KMS-11 (cell line): ENCODE results near the gene IWS1.

Experiments used
- H2AFZ ChIP-seq: fragments of 200-600 bp; sonication (generic); 2 replicates; pipeline ENCODE4 v1.6.1; 2016; ENCODE audit warnings: antibody characterized with exemption, mixed run types, low read depth
- H3K27ac ChIP-seq: fragments of 200-600 bp; sonication (generic); 2 replicates; pipeline ENCODE4 v1.6.1; 2016; ENCODE audit warnings: mild to moderate bottlenecking, mixed run types
- H3K27me3 ChIP-seq: fragments of 200-600 bp; sonication (generic); 2 replicates; pipeline ENCODE4 v1.6.1; 2017; ENCODE audit warnings: mild to moderate bottlenecking, low read depth, mixed run types, moderate library complexity; ENCODE audit not compliant: insufficient read depth
- H3K36me3 ChIP-seq: fragments of 200-600 bp; sonication (generic); 2 replicates; pipeline ENCODE4 v1.6.1; 2017; ENCODE audit warnings: mild to moderate bottlenecking, mixed run types; ENCODE audit not compliant: insufficient read depth
- H3K4me1 ChIP-seq: fragments of 200-600 bp; sonication (generic); 2 replicates; pipeline ENCODE4 v1.6.1; 2016; ENCODE audit warnings: mild to moderate bottlenecking, low read depth, mixed run types; ENCODE audit not compliant: poor library complexity, severe bottlenecking
- H3K4me2 ChIP-seq: fragments of 200-600 bp; sonication (generic); 2 replicates; pipeline ENCODE4 v1.7.0; 2016; ENCODE audit warnings: mild to moderate bottlenecking, mixed run types
- H3K4me3 ChIP-seq: fragments of 200-600 bp; sonication (generic); IDR thresholded peaks from 2 replicates; pipeline ENCODE4 v1.6.1; 2017; ENCODE audit warnings: low read depth, low read length, mixed read lengths; ENCODE audit not compliant: insufficient read depth
- H3K79me2 ChIP-seq: fragments of 200-600 bp; sonication (generic); 2 replicates; pipeline ENCODE4 v1.6.1; 2016; ENCODE audit warnings: low read depth, mixed run types; ENCODE audit not compliant: insufficient read depth
- H3K9ac ChIP-seq: fragments of 200-600 bp; sonication (generic); 2 replicates; pipeline ENCODE4 v1.6.1; 2016; ENCODE audit warnings: mild to moderate bottlenecking, mixed run types
- H4K20me1 ChIP-seq: fragments of 200-600 bp; sonication (generic); 2 replicates; pipeline ENCODE4 v1.6.1; 2016; ENCODE audit warnings: mild to moderate bottlenecking, mixed run types; ENCODE audit not compliant: insufficient read depth
- TF ChIP-seq, protein P1 (sequence below): fragments of 200-600 bp; sonication (generic); conservative IDR thresholded peaks from 2 replicates; pipeline ENCODE4 v1.6.1; 2017; ENCODE audit warnings: low read depth, mild to moderate bottlenecking, antibody characterized with exemption, low read length, moderate library complexity, mixed read lengths

IWS1 gene

DNA sequence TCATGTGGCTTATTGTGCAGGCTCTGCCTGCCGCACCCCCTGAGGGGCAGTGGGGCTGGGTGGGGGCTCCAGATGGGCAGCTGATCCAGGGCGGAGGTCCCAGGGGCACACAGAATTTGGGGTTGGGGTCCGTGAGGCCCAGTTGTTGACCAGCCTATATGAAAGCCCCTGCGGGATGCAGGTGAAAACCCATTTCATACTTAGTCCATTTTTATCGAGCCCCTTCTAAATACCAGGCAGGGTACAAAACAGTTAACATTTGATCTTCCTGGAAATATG, 39.8 kb upstream of the IWS1 start:
- no peak overlapping the region for H2AFZ ChIP-seq
- H4K20me1 ChIP-seq = no peaks in the 10 kb centered on the region
- no peak overlapping the region for H3K27ac ChIP-seq
- TF ChIP-seq, protein P1, sequence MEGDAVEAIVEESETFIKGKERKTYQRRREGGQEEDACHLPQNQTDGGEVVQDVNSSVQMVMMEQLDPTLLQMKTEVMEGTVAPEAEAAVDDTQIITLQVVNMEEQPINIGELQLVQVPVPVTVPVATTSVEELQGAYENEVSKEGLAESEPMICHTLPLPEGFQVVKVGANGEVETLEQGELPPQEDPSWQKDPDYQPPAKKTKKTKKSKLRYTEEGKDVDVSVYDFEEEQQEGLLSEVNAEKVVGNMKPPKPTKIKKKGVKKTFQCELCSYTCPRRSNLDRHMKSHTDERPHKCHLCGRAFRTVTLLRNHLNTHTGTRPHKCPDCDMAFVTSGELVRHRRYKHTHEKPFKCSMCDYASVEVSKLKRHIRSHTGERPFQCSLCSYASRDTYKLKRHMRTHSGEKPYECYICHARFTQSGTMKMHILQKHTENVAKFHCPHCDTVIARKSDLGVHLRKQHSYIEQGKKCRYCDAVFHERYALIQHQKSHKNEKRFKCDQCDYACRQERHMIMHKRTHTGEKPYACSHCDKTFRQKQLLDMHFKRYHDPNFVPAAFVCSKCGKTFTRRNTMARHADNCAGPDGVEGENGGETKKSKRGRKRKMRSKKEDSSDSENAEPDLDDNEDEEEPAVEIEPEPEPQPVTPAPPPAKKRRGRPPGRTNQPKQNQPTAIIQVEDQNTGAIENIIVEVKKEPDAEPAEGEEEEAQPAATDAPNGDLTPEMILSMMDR = no peak
- no peak overlapping the region for H3K4me2 ChIP-seq
- H3K36me3 ChIP-seq = no peaks in the 10 kb centered on the region
- peaks cover 31% of the 10 kb centered on the region; the same call in 1 of the 2 replicates for H3K27me3 ChIP-seq
- H3K79me2 ChIP-seq = no peaks in the 10 kb centered on the region
- no peak overlapping the region for H3K4me3 ChIP-seq
- peaks cover 19% of the 10 kb centered on the region for H3K4me1 ChIP-seq
- H3K9ac ChIP-seq = no peak overlapping the region

DNA sequence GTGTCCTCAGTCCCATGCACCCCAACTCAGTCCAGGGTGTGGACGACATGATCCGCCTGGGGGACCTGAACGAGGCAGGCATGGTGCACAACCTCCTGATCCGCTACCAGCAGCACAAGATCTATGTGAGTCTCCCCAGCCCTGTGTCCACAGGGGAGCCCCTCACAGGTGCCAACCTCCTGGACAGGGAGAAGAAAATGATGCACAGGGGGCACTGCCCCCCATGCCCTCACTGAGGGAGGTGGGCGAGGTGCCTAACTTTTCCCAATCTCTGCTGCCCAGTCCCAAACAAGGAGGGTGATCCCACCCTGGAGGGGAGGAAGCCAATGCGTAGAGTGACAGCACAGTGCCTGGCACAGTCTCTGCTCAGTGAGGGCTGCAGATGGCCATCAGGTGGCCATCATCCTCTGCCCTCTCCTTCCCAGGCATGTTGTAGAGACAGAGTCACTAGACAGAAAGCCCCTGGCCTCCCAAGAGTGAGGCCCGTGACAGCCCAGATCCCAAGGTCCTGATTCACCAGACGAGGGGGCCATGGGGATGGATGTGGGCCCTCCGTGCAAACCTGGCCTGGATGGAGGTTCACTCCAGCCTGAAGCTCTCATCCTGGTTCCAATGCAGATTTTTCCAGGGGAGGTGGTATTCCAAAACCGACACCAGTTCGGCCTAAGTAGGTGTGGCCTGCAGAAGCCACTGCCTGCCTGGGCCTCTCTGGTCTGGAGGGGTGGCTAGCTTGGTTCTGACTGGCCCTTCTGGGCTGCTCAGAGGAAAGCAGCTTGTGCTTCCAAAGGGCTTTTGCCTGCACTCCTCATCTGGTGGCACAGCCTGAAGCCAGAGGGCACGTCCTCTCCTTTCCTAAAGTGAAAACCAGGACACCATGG, 39.2 kb upstream of the IWS1 start:
- Histone ChIP-seq H3K4me2 (no peak overlapping the region), H3K79me2 (no peaks in the 10 kb centered on the region), H3K4me3 (no peak overlapping the region), H2AFZ (no peak overlapping the region), H3K9ac (no peak overlapping the region), H3K27ac (no peak overlapping the region), H3K36me3 (no peaks in the 10 kb centered on the region), H3K27me3 (peaks cover 33% of the 10 kb centered on the region; the same call in 1 of the 2 replicates), H3K4me1 (peaks cover 19% of the 10 kb centered on the region), H4K20me1 (no peaks in the 10 kb centered on the region)
- TF ChIP-seq, protein P1 = no peak

DNA sequence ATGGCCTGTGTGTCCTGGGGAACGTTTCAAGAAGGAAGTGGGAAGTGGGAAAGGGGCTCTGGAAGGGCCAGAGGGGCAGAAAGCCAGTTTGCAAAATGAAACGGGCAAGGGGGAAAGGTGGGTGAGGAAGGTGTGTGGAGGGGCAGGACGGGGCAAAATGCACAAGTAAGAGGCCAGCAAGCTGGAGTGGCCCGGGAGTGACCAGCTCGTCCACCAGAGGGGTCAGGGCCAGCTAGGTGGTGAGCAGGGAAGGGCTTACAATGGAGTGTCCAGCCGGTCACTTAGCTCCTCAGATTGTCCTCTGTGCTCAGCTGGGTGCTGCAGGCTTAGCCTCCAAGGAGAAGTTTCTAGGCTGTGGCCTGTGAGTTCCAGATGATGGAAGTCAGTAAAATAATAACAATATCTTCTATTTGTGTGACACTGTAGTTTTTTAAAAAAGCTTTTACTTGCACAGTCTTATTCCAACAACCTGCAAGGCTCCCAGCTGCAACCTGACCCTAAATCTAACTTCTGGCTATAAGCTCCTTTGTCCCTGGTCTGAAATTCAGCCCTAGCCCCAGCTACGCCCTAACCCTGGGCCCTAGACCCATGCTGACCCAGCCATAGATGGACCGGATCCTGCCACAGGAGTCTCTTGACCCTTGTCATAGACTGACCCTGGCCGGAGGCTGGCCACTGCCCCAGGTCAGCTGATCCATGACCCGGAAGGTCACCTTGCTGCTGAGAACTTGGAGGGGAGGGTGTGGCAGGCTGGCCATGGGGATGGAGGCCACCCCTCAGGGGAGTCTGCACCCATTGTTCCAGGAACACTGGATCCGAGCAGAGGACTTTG, 38.4 kb upstream of the IWS1 start:
- Histone ChIP-seq H3K4me1 (peaks cover 19% of the 10 kb centered on the region), H3K4me2 (no peak overlapping the region; the same call in 1 of the 2 replicates), H3K4me3 (no peak overlapping the region), H4K20me1 (no peaks in the 10 kb centered on the region), H3K27ac (no peak overlapping the region), H3K36me3 (no peaks in the 10 kb centered on the region), H3K79me2 (no peaks in the 10 kb centered on the region), H2AFZ (no peak overlapping the region), H3K9ac (no peak overlapping the region), H3K27me3 (peaks cover 39% of the 10 kb centered on the region; the same call in 1 of the 2 replicates)
- TF ChIP-seq, protein P1 = no peak

DNA sequence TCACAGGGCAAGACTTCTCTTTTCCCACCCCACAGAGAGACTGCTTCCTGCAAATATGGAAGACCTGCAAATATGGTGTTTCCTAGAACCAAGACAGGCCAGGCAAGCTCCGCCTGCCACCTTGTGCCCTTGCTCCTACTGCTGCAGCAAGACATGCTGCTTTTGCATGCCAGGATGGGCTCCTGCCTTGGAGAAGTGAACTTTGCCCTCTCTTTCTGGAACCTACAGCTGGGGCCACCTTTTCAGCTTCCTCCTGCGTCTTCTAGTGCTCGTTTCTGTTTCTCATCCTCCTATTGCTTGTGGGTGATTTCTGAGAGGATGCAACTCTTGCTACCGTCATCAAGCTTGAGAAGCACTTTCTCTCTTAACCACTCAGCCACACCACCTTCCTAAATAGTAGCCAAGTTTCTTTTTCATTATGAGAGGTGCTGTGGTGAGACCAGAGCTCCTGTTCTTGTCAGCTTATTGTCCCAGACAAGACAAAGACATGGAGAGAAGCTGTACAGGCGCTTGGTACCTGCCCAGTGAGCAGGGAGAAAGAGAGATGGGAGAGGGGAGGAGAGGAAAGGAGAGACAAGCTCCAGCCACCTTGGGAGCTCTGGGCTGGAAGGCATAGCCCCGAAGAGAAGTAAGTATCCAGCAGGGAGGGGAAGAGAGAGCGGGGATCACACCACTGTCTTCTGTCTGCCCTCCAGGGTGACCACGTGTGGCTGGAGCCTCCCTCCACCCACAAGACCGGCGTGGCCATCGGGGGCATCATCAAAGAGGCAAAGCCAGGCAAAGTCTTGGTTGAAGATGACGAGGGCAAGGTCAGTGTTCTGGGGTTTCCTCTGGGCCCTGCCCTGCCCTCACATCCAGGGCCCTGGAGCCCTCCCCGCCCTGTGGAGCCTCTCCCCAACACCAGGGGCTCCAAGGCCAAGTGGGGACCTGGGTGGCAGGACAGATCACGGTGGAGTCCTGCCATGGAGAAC, 37.5 kb upstream of the IWS1 start:
- H3K27me3 ChIP-seq = peaks cover 39% of the 10 kb centered on the region; the same call in 1 of the 2 replicates
- no peak overlapping the region for H2AFZ ChIP-seq
- H3K4me3 ChIP-seq = no peak overlapping the region
- H4K20me1 ChIP-seq = no peaks in the 10 kb centered on the region
- peaks cover 19% of the 10 kb centered on the region for H3K4me1 ChIP-seq
- TF ChIP-seq, protein P1 = no peak
- no peak overlapping the region for H3K27ac ChIP-seq
- no peak overlapping the region for H3K9ac ChIP-seq
- no peaks in the 10 kb centered on the region for H3K36me3 ChIP-seq
- peak overlapping the region; percentile 49; the same call in 1 of the 2 replicates for H3K4me2 ChIP-seq
- H3K79me2 ChIP-seq = no peaks in the 10 kb centered on the region
